Kidney capillary endothelial cell (primary cell): Measurements from ENCODE around the gene MAP7.

Experiments
- DNase-seq: peaks from one replicate; pipeline ENCODE4 v3.0.0-alpha.2; 2018; ENCODE audit warnings: low spot score

MAP7 gene

GRCh38 chr6:136303516-136303915 is 246.7 kb downstream of the MAP7 start:
- no peak for DNase-seq

GRCh38 chr6:136294621-136295020 is 255.6 kb downstream of the MAP7 start:
- no peak for DNase-seq
